ENCODE results near the gene SF1. TPM values are rescaled to one million over a fixed set of nuclear protein-coding genes. Genes with fewer than 3 reads are reported as not detected.

The SF1 gene
- total and polyA plus RNA-seq, 2 of the 8 experiments (the other 6 are each of a cell fraction or from before 2014, with no cell fraction given), result 72.7 to 353 TPM

DNA sequence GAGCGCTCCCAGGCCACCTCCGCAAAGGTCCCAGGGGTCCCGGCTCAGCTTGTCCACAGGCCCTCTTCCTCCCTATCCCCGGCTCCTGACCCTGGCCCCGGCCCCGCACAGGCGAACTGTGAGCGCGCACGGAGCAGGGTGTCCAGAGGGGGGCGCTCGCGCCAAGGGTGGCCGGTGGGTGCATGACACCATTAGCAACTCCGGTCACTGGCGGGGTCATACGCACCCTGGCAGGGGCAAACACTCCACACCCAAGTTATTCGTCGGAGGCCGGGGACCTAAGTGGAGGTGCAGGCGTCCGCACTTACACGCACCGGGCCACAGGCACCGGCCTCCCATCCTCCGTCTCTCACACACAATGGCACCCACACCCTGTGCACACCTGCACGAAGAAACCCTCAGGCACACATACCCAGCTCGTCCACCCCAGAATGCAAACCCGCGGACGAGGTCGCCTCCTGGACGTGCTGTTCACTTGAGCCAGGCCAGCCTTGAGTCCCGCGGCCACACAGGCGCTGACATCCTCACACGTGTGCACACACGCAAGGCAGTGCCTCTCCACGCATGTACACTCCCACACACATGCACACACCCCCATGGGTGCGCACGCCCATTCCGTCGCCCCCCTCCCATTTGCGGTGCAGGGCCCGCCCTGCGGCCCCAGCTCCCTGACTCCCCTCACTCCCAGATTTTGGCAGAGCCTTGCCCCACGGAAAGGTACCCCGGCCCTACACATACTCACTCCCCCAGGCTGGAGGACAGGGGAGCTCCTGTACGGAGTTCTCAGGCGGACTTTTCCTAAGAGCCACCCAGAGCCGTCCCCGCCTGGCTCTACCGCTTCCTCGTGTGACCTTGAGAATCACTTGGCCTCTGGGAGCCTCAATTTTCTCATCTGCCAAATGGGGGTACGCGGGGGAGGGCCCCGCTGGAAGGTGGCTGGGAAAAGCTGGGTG is 34.5 kb downstream of the SF1 start, which contains the start of gene RASGRP2 (continued):
- TF ChIP-seq YY1 (IDR thresholded peaks at IDR 0.05; ENCODE audit: low read depth, low read length) (no peak), JUN (IDR thresholded peaks at IDR 0.05; ENCODE audit: low read depth, low read length) (no peak), POLR2A (IDR thresholded peaks at IDR 0.05; ENCODE audit: control extremely low read depth in 1 of 2, low read depth in 2 of 2, low read length in 2 of 2) (no peak), SP4 (IDR thresholded peaks at IDR 0.05; ENCODE audit: low read length) (no peak), BACH1 (IDR thresholded peaks at IDR 0.05; ENCODE audit: low read length) (no peak), PHF8 (conservative IDR thresholded peaks at IDR 0.05; ENCODE audit: low read depth, low read length) (no peak), SRF (IDR thresholded peaks at IDR 0.05; ENCODE audit: low read depth, low read length) (no peak), SAP30 (IDR thresholded peaks at IDR 0.05; ENCODE audit: insufficient read depth, insufficient replicate concordance, low read length) (no peak), RBBP5 (IDR thresholded peaks at IDR 0.05; ENCODE audit: borderline replicate concordance, low read depth, low read length) (no peak; the same call in 1 of the 2 replicates), BRCA1 (IDR thresholded peaks at IDR 0.05; ENCODE audit: low read depth, low read length) (no peak), TAF7 (optimal IDR thresholded peaks at IDR 0.05; ENCODE audit: borderline replicate concordance, low read depth, low read length) (no peak), NANOG (IDR thresholded peaks at IDR 0.05; ENCODE audit: insufficient read depth, low read depth, low read length, poor library complexity, severe bottlenecking) (no peak), POU5F1 (IDR thresholded peaks at IDR 0.05; ENCODE audit: low read depth, low read length) (no peak), SP2 (IDR thresholded peaks at IDR 0.05; ENCODE audit: low read length) (no peak), BCL11A (IDR thresholded peaks at IDR 0.05; ENCODE audit: low read depth in 2 of 2, low read length in 2 of 2) (no peak), SIN3A (conservative IDR thresholded peaks at IDR 0.05 in 1 of 2, IDR thresholded peaks at IDR 0.05 in 1 of 2; ENCODE audit: low read depth in 1 of 2, low read length in 2 of 2) (0 out of 4 replicates have a peak, but pooled peaks of 1 of the 2 experiments have one; percentile 34), ZNF274 (IDR thresholded peaks at IDR 0.05; ENCODE audit: borderline replicate concordance, extremely low read depth, low read length) (no peak)
- TF ChIP-seq, protein P1, sequence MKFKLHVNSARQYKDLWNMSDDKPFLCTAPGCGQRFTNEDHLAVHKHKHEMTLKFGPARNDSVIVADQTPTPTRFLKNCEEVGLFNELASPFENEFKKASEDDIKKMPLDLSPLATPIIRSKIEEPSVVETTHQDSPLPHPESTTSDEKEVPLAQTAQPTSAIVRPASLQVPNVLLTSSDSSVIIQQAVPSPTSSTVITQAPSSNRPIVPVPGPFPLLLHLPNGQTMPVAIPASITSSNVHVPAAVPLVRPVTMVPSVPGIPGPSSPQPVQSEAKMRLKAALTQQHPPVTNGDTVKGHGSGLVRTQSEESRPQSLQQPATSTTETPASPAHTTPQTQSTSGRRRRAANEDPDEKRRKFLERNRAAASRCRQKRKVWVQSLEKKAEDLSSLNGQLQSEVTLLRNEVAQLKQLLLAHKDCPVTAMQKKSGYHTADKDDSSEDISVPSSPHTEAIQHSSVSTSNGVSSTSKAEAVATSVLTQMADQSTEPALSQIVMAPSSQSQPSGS (IDR thresholded peaks at IDR 0.05; ENCODE audit: low read length), result no peak
- TF ChIP-seq, protein P2, sequence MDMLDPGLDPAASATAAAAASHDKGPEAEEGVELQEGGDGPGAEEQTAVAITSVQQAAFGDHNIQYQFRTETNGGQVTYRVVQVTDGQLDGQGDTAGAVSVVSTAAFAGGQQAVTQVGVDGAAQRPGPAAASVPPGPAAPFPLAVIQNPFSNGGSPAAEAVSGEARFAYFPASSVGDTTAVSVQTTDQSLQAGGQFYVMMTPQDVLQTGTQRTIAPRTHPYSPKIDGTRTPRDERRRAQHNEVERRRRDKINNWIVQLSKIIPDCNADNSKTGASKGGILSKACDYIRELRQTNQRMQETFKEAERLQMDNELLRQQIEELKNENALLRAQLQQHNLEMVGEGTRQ (IDR thresholded peaks at IDR 0.05; ENCODE audit: low read length), result no peak
- TF ChIP-seq, protein P3, sequence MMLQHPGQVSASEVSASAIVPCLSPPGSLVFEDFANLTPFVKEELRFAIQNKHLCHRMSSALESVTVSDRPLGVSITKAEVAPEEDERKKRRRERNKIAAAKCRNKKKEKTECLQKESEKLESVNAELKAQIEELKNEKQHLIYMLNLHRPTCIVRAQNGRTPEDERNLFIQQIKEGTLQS (IDR thresholded peaks at IDR 0.05; ENCODE audit: insufficient read depth, low read depth, low read length), result no peak

Data from H1 (cell line).